ENCODE data around the gene IFNL1.

DNA sequence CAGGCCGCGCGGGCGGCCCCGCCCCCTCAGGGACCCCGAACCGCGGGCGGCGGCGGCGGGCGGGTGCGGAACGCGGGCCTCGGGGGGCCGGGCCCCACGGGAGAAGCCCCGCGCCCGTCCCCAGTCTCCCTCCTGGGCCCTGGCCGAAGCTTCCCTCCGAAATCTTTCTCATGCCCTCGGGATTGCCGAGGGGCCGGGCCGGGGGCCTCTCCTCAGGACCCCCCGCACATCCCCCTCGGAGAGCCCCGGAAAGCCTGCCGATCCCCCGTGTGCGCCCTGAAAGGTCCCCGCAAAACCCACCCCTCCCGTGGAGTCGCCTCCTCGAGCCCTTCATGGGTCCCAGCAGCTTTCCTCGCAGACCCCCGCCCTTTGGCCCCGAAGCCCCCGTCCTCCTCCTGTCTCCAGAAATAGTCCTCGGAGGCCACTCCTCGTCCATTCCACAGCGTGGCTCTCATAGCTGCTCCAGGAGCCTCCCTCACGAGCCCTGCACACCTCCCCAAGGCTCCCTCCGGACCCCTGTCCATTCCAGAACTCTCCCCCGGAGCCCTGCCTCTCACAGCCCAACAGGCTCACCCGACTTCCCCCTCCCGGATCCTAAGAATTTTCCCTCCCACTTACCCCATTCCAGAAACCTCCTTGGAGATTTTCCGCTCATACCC, 46.6 kb downstream of the IFNL1 start:
- TF ChIP-seq POLR2AphosphoS5 (IDR thresholded peaks at IDR 0.05; ENCODE audit: low read depth, low read length) = no peak
- no peak for TF ChIP-seq POLR2A (IDR thresholded peaks at IDR 0.05; ENCODE audit: low read depth, low read length)
- no peak for TF ChIP-seq TAF1 (IDR thresholded peaks at IDR 0.05; ENCODE audit: borderline replicate concordance, low read depth, low read length)
